ENCODE data around the gene GTF2A1L.

GTF2A1L gene

DNA sequence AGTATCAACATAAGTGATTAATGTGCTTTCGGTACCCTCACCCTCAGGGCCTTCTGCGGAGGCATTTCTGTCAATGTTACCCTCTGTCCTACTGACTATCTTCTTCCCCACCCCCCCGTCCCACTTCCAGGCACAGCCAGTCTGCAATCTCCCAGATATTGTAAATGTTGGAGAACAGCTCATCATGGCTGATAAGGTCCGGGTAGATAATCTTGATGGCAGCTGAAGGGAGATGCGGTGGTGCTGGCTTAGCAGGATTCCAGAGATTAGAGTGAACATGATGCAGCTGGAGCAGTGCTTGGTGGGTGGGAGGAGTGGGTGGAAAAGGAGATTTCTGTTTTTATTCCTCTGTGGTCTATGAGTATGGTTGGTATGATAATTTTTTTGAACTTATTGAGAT is 15.5 kb downstream of the GTF2A1L start:
- Histone ChIP-seq H3K4me3 (ENCODE audit: severe bottlenecking) (no peak overlapping the region), H3K4me1 (ENCODE audit: insufficient read depth, poor library complexity, severe bottlenecking) (no peaks in the 10 kb centered on the region), H3K27ac (ENCODE audit: poor library complexity, severe bottlenecking) (no peak overlapping the region), H3K9me3 (ENCODE audit: severe bottlenecking) (no peaks in the 10 kb centered on the region), H3K27me3 (ENCODE audit: insufficient read depth, poor library complexity, severe bottlenecking) (no peaks in the 10 kb centered on the region), H3K36me3 (ENCODE audit: low read depth) (no peaks in the 10 kb centered on the region)
- DNase-seq (ENCODE audit: low spot score), result no peak
- no peak for ATAC-seq (ENCODE audit: low read depth)
- TF ChIP-seq, protein P1, sequence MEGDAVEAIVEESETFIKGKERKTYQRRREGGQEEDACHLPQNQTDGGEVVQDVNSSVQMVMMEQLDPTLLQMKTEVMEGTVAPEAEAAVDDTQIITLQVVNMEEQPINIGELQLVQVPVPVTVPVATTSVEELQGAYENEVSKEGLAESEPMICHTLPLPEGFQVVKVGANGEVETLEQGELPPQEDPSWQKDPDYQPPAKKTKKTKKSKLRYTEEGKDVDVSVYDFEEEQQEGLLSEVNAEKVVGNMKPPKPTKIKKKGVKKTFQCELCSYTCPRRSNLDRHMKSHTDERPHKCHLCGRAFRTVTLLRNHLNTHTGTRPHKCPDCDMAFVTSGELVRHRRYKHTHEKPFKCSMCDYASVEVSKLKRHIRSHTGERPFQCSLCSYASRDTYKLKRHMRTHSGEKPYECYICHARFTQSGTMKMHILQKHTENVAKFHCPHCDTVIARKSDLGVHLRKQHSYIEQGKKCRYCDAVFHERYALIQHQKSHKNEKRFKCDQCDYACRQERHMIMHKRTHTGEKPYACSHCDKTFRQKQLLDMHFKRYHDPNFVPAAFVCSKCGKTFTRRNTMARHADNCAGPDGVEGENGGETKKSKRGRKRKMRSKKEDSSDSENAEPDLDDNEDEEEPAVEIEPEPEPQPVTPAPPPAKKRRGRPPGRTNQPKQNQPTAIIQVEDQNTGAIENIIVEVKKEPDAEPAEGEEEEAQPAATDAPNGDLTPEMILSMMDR (IDR thresholded peaks at IDR 0.05; ENCODE audit: poor library complexity, severe bottlenecking), result no peak

DNA sequence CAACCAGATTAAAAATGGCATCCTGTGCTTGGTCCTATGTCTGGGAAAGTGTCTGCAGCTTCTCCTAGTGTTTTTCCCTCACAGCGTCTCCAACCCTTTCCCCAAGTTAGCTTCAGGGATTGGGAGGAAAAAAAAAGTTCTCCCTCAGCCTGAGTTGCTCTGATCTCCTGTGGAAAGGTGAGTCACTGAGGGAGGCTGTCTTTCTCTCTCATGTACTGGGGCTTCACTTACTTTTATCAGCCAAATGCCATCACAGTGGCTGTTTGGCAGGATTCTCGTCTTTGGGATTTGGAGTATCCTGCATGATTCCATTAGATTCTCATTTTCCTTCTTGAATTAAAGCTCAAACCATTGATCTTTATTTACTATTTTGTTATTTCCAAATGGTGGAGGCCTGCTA is 18.1 kb downstream of the GTF2A1L start:
- Histone ChIP-seq H3K27ac (ENCODE audit: poor library complexity, severe bottlenecking) (no peak overlapping the region), H3K4me1 (ENCODE audit: insufficient read depth, poor library complexity, severe bottlenecking) (no peaks in the 10 kb centered on the region), H3K27me3 (ENCODE audit: insufficient read depth, poor library complexity, severe bottlenecking) (no peaks in the 10 kb centered on the region), H3K4me3 (ENCODE audit: severe bottlenecking) (no peak overlapping the region), H3K36me3 (ENCODE audit: low read depth) (no peaks in the 10 kb centered on the region), H3K9me3 (ENCODE audit: severe bottlenecking) (no peaks in the 10 kb centered on the region)
- ATAC-seq (ENCODE audit: low read depth) (no peak), DNase-seq (ENCODE audit: low spot score) (no peak)
- TF ChIP-seq, protein P1 (IDR thresholded peaks at IDR 0.05; ENCODE audit: poor library complexity, severe bottlenecking), result no peak

DNA sequence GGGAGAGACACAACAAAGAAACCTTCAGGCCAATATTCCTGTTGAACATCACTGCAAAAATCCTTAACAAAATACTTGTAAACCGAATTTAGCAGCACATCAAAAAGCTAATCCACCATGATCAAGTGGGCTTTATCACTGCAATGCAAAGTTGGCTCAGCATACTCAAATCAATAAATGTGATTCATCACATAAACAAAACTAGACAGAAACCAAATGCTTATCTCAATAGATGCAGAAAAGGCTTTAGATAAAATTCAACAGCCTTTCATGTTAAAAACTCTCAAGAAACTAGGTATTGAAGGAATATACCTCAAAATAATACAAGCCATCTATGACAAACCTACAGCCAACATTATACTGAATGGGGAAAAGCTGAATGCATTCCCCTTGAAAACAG is 20.6 kb downstream of the GTF2A1L start:
- TF ChIP-seq, protein P1 (IDR thresholded peaks at IDR 0.05; ENCODE audit: poor library complexity, severe bottlenecking), result no peak
- no peak overlapping the region for H3K4me3 ChIP-seq (ENCODE audit: severe bottlenecking)
- H3K27me3 ChIP-seq (ENCODE audit: insufficient read depth, poor library complexity, severe bottlenecking), result no peaks in the 10 kb centered on the region
- no peaks in the 10 kb centered on the region for H3K36me3 ChIP-seq (ENCODE audit: low read depth)
- ATAC-seq (ENCODE audit: low read depth) (no peak), DNase-seq (ENCODE audit: low spot score) (no peak)
- H3K27ac ChIP-seq (ENCODE audit: poor library complexity, severe bottlenecking), result no peak overlapping the region
- H3K4me1 ChIP-seq (ENCODE audit: insufficient read depth, poor library complexity, severe bottlenecking), result no peaks in the 10 kb centered on the region
- H3K9me3 ChIP-seq (ENCODE audit: severe bottlenecking), result no peaks in the 10 kb centered on the region

DNA sequence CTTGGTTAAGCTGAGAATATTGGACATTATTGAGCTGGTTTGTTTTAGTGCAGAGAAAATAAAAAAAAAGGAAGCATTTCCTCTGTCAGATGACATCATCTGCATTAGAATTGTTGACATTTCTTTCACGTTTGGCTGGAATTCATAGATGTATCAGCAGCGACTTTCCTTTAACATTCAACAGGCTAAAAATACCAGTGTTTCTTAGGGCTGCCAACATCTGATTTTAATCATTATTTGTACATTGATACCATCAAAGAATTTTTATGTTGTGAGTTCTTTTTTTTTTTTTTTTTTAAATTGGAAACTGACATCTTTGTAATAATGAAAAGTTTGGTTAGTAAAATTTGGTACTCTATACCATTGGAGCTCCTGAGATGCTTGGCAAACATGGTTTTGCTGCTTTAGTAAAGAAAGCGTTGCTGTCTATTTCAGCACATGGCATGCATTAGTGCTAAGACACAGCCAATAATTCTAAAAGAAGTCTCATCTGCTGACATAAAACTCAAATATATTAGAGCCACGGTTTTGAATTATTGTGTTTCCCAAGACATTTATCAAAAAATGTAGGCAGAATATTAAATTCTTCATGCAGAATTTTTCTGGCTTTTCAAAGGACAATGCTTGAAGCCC is 33.6 kb downstream of the GTF2A1L start:
- H3K4me3 ChIP-seq (ENCODE audit: severe bottlenecking), result no peak overlapping the region
- no peak for DNase-seq (ENCODE audit: low spot score)
- H3K36me3 ChIP-seq (ENCODE audit: low read depth), result no peaks in the 10 kb centered on the region
- ATAC-seq (ENCODE audit: low read depth), result no peak
- H3K27ac ChIP-seq (ENCODE audit: poor library complexity, severe bottlenecking), result no peak overlapping the region
- H3K27me3 ChIP-seq (ENCODE audit: insufficient read depth, poor library complexity, severe bottlenecking), result no peaks in the 10 kb centered on the region
- no peaks in the 10 kb centered on the region for H3K4me1 ChIP-seq (ENCODE audit: insufficient read depth, poor library complexity, severe bottlenecking)
- no peaks in the 10 kb centered on the region for H3K9me3 ChIP-seq (ENCODE audit: severe bottlenecking)
- TF ChIP-seq, protein P1 (IDR thresholded peaks at IDR 0.05; ENCODE audit: poor library complexity, severe bottlenecking), result no peak

DNA sequence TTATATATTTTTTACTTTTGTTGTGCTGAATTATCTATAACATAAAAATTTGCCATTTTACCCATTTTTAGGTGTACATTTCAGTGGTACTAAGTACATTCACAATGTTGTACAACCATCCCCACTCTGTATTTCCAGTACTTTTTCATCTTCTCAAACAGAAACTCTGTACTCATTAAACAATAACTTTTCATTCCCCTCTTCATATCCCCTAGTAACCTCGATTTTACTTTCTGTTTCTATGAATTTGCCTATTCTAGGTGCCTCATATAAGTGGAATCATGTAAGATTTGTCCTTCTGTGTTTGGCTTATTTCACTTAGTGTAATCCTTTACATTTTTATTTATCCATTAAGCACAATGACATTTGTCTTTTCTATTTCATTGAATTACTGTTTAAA is 51.3 kb downstream of the GTF2A1L start:
- ATAC-seq (ENCODE audit: low read depth) (no peak), DNase-seq (ENCODE audit: low spot score) (no peak)
- H3K27ac ChIP-seq (ENCODE audit: poor library complexity, severe bottlenecking), result no peak overlapping the region
- H3K4me3 ChIP-seq (ENCODE audit: severe bottlenecking), result no peak overlapping the region
- no peaks in the 10 kb centered on the region for H3K36me3 ChIP-seq (ENCODE audit: low read depth)
- TF ChIP-seq, protein P1 (IDR thresholded peaks at IDR 0.05; ENCODE audit: poor library complexity, severe bottlenecking), result no peak
- H3K27me3 ChIP-seq (ENCODE audit: insufficient read depth, poor library complexity, severe bottlenecking), result no peaks in the 10 kb centered on the region
- no peaks in the 10 kb centered on the region for H3K9me3 ChIP-seq (ENCODE audit: severe bottlenecking)
- H3K4me1 ChIP-seq (ENCODE audit: insufficient read depth, poor library complexity, severe bottlenecking), result no peaks in the 10 kb centered on the region

Measured in RWPE2 (cell line).